HFF-Myc (cell line): ENCODE measurements around the gene ZCCHC14.

Experiments
- DNase-seq: peaks from one replicate; pipeline ENCODE4 v3.0.0-alpha.2; 2011; ENCODE audit warnings: low read depth; ENCODE audit errors: extremely low read depth
- H3K4me3 ChIP-seq: replicated peaks from 2 replicates; pipeline ENCODE4 v1.5.1; 2011; ENCODE audit warnings: low read depth, mild to moderate bottlenecking, control low read depth, low read length
- CTCF ChIP-seq: IDR thresholded peaks from 2 replicates; pipeline ENCODE4 v1.5.1; 2012; ENCODE audit warnings: mild to moderate bottlenecking, low read depth, low read length, control low read depth; ENCODE audit errors: missing control alignments

The ZCCHC14 gene

GRCh38 chr16:87468550-87468949 is 24.3 kb downstream of the ZCCHC14 start:
- no peak for DNase-seq
- TF ChIP-seq CTCF: no peak
- H3K4me3 ChIP-seq: no peak overlapping the region

- no peak for TF ChIP-seq CTCF
- H3K4me3 ChIP-seq: no peak overlapping the region
- no peak for DNase-seq
Observed at GRCh38 chr16:87466975-87467501, 25.8 kb downstream of the ZCCHC14 start.

GRCh38 chr16:87465879-87466278 is 26.9 kb downstream of the ZCCHC14 start:
- no peak overlapping the region for H3K4me3 ChIP-seq
- DNase-seq: no peak
- TF ChIP-seq CTCF: no peak

- peak overlapping the region; percentile 6 for H3K4me3 ChIP-seq
- no peak for DNase-seq
- no peak for TF ChIP-seq CTCF
Observed at GRCh38 chr16:87465306-87465705, 27.5 kb downstream of the ZCCHC14 start.

GRCh38 chr16:87464691-87465300 is 28.0 kb downstream of the ZCCHC14 start:
- H3K4me3 ChIP-seq: peak overlapping the region; percentile 6
- peak; percentile 67 for DNase-seq
- no peak for TF ChIP-seq CTCF

- no peak for TF ChIP-seq CTCF
- peak overlapping the region; percentile 6; the same call in 1 of the 2 replicates for H3K4me3 ChIP-seq
- no peak for DNase-seq
Observed at GRCh38 chr16:87463722-87464690, 28.8 kb downstream of the ZCCHC14 start.
